Breast epithelium (tissue), 4 donors: ENCODE results near the gene PRRX2. TPM values are rescaled to one million over a fixed set of nuclear protein-coding genes. Genes with fewer than 3 reads are reported as not detected.
A peak's percentile ranks its signal among the peaks of the same experiment; 100 is the strongest.

ENCODE experiments used
- DNase-seq, 2 donors: peaks; one replicate each; pipeline ENCODE4 v3.0.0-alpha.2; 2019; ENCODE audit warnings: low spot score in 2 of 2
- H3K27ac ChIP-seq, 2 donors: fragments of 200-600 bp; sonication (generic) in 1 of 2; one replicate each; pipeline ENCODE4 v1.5.1; 2016 to 2019; ENCODE audit warnings: mild to moderate bottlenecking in 1 of 2
- H3K27me3 ChIP-seq, 2 donors: fragments of 200-600 bp; sonication (generic) in 1 of 2; one replicate each; pipeline versions ENCODE4 v1.5.1 to v1.6.0; 2017 to 2019; ENCODE audit warnings: control low read depth in 1 of 2, mild to moderate bottlenecking in 1 of 2
- H3K36me3 ChIP-seq: fragments of 200-600 bp; one replicate; pipeline ENCODE4 v1.5.1; 2019
- H3K4me1 ChIP-seq, 2 donors: fragments of 200-600 bp; sonication (generic); one replicate each; pipeline ENCODE4 v1.5.1; 2016 to 2019; ENCODE audit warnings: control low read depth in 1 of 2
- H3K4me3 ChIP-seq, 3 donors: fragments of 200-600 bp; sonication (generic); 1 replicate in 2 of 3; 2 replicates in 1 of 3; pipeline ENCODE4 v1.5.1; 2016 to 2019; ENCODE audit warnings: mild to moderate bottlenecking in 3 of 3, moderate library complexity in 2 of 3
- H3K9me3 ChIP-seq, 2 donors: fragments of 200-600 bp; sonication (generic) in 1 of 2; one replicate each; pipeline ENCODE4 v1.5.1; 2016 to 2019; ENCODE audit warnings: control low read depth in 1 of 2
- CTCF ChIP-seq, 3 donors: fragments of 450-650 bp; IDR thresholded peaks; one replicate each; pipeline ENCODE4 v1.5.1; 2016 to 2017; ENCODE audit warnings: antibody characterized with exemption in 3 of 3, mild to moderate bottlenecking in 3 of 3, moderate library complexity in 3 of 3
- POLR2A ChIP-seq: fragments of 450-650 bp; IDR thresholded peaks from one replicate; pipeline ENCODE4 v1.6.1; 2016; ENCODE audit warnings: antibody characterized with exemption, mild to moderate bottlenecking, moderate library complexity
- POLR2AphosphoS5 ChIP-seq, 3 donors: sonication (generic); formaldehyde crosslinking; IDR thresholded peaks; one replicate each; pipeline ENCODE4 v1.6.1; 2017; ENCODE audit warnings: antibody characterized with exemption in 3 of 3
- intact Hi-C: fragments of 100-400 bp; cut with DNase I; formaldehyde crosslinking; loops from one replicate; pipeline ENCODE4 v1.15.1; 2023; ENCODE audit warnings: low total_unique reads
- total RNA-seq, 3 donors: library from RNA; depleted of rRNA; stranded (reverse); fragments of >200 nt; gene quantifications; one replicate each; pipeline ENCODE4 v1.1.0, GENCODE V29; 2016

Gene PRRX2
- total RNA-seq, 3 donors from 2014 or later: 4.4 to 35.1 (median 9.9) TPM

- no peak for TF ChIP-seq POLR2A
- TF ChIP-seq CTCF (IDR thresholded peaks at IDR 0.05): no peak
- TF ChIP-seq POLR2AphosphoS5 (IDR thresholded peaks at IDR 0.05): no peak
- H3K27me3 ChIP-seq: no peaks in the 10 kb centered on the region
- intact Hi-C loops: loop anchor here (2.0 to 10.0 kb wide), 2 partner anchors 59 to 137 kb away; no protein-coding TSS in a partner anchor
- peak overlapping the region in 1 of 2 donors; percentile 84 for H3K27ac ChIP-seq
- H3K36me3 ChIP-seq: no peaks in the 10 kb centered on the region
- no peaks in the 10 kb centered on the region for H3K4me1 ChIP-seq
- H3K9me3 ChIP-seq: no peaks in the 10 kb centered on the region
- no peak overlapping the region for H3K4me3 ChIP-seq
- DNase-seq: no peak
Observed at GRCh38 chr9:129648092-129648763, 17.2 kb upstream of the PRRX2 start.

DNA sequence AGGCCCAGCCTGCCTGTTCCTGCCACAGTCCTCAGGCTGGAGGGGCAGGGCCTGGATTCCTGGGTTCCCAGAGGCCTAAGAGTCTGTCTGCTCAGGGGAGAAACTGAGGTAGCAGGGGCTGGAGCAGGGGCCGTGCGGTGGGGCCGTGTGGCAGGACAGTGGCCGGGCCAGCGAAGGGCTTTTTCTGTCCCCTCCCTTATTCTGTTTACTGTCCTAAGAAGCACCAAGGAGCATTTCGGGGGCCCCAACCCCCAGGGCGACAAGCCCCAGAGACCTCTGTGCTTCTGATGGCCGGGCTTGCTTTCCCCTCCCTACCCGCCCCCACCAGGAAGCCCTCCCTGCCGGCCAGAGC, 16.7 kb upstream of the PRRX2 start:
- no peaks in the 10 kb centered on the region for H3K4me1 ChIP-seq
- H3K27me3 ChIP-seq: no peaks in the 10 kb centered on the region
- intact Hi-C loops: loop anchor here (2.0 to 10.0 kb wide), 2 partner anchors 60 to 136 kb away; no protein-coding TSS in a partner anchor
- no peak overlapping the region for H3K4me3 ChIP-seq
- no peaks in the 10 kb centered on the region for H3K9me3 ChIP-seq
- peak overlapping the region in 1 of 2 donors; percentile 84 for H3K27ac ChIP-seq
- TF ChIP-seq CTCF (IDR thresholded peaks at IDR 0.05): no peak
- no peaks in the 10 kb centered on the region for H3K36me3 ChIP-seq
- DNase-seq: no peak

DNA sequence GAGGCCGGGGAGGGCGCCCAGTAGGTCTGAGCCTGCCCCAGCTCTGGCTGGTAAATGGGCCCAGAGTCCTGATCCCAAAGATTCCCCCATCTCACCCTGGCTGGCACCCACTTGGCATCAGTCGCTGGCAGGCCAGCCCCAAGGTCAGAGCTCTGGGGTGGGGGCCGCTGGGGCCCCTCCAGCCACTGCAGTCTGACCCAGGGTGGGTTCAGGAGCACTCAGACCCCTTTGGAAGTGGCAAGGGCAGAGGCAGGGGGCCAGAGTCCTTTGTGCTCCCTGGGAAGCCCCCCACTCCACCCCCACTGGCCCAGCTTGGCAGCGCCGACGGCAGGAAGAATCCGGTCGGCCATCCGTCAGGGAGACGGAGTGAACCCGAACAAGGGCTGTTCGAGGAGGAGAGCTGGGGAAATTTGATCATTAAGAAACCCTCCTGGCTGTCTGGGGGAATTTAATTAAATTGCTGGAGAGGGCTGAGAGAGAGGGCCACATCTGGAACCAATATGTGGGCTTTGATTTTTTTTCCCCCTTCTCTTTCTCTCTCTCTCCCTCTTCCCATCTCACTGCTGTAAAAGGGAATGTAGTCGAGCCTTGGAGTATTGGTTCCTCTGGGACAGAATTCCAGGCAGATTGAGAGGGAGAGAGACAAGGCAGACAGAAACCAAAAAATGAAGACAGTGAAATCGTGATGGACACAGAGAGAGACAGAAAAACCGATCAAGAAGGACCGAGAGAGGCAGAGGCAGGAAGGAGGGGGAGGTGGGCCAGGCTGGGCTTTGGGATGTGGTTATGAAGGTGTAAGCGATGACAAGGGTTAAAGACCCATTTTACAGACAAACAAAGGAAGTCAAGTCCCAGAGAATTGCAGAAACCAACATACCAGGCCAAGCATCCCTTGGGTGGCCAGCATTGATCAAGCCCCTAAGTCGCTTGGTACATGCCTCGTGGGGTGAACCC, 15.4 kb upstream of the PRRX2 start:
- H3K9me3 ChIP-seq: no peaks in the 10 kb centered on the region
- H3K36me3 ChIP-seq: no peaks in the 10 kb centered on the region
- H3K4me3 ChIP-seq: no peak overlapping the region
- peak overlapping the region; percentile 50 to 84 for H3K27ac ChIP-seq
- H3K27me3 ChIP-seq: no peaks in the 10 kb centered on the region
- DNase-seq: no peak
- H3K4me1 ChIP-seq: no peaks in the 10 kb centered on the region
- intact Hi-C loops: loop anchor here (2.0 to 10.0 kb wide), 2 partner anchors 61 to 135 kb away; no protein-coding TSS in a partner anchor
- TF ChIP-seq CTCF (IDR thresholded peaks at IDR 0.05): no peak
- TF ChIP-seq POLR2A: no peak
- no peak for TF ChIP-seq POLR2AphosphoS5 (IDR thresholded peaks at IDR 0.05)

- Histone ChIP-seq H3K27ac (peak overlapping the region in 1 of 2 donors; percentile 84), H3K4me1 (no peaks in the 10 kb centered on the region), H3K9me3 (no peaks in the 10 kb centered on the region), H3K4me3 (no peak overlapping the region), H3K36me3 (no peaks in the 10 kb centered on the region), H3K27me3 (no peaks in the 10 kb centered on the region)
- TF ChIP-seq POLR2AphosphoS5 (IDR thresholded peaks at IDR 0.05) (no peak), CTCF (IDR thresholded peaks at IDR 0.05) (no peak), POLR2A (no peak)
- DNase-seq: no peak
- intact Hi-C loops: no loop called here
Observed at GRCh38 chr9:129650680-129651235, 14.7 kb upstream of the PRRX2 start.
